Liver (tissue), 9 donors: ENCODE results near the gene CAPN3. TPM values are rescaled to one million over a fixed set of nuclear protein-coding genes. Genes with fewer than 3 reads are reported as not detected.

Experiments used
- DNase-seq: peaks from one replicate; pipeline ENCODE4 v3.0.0-alpha.2; 2017; ENCODE audit warnings: low spot score
- H3K27ac ChIP-seq, 2 donors: one replicate each; pipeline ENCODE4 v1.7.0; 2013; ENCODE audit warnings: inconsistent platforms in 2 of 2, low read length in 2 of 2, control low read depth in 1 of 2, low read depth in 1 of 2, mild to moderate bottlenecking in 1 of 2
- H3K27me3 ChIP-seq, 4 donors: one replicate each; pipeline versions ENCODE4 v1.6.1 to v1.7.0; 2013; ENCODE audit warnings: low read length in 3 of 4, inconsistent platforms in 1 of 4, mild to moderate bottlenecking in 1 of 4, moderate library complexity in 1 of 4; ENCODE audit not compliant: control insufficient read depth in 4 of 4, insufficient read depth in 4 of 4
- H3K36me3 ChIP-seq, 4 donors: one replicate each; pipeline versions ENCODE4 v1.6.1 to v1.7.0; 2013; ENCODE audit warnings: low read length in 3 of 4, mild to moderate bottlenecking in 3 of 4, low read depth in 1 of 4, moderate library complexity in 1 of 4; ENCODE audit not compliant: control insufficient read depth in 4 of 4, insufficient read depth in 3 of 4
- H3K4me1 ChIP-seq, 4 donors: one replicate each; pipeline versions ENCODE4 v1.6.1 to v1.7.0; 2013; ENCODE audit warnings: low read length in 3 of 4, mild to moderate bottlenecking in 3 of 4, moderate library complexity in 1 of 4; ENCODE audit not compliant: control insufficient read depth in 4 of 4, insufficient read depth in 4 of 4
- H3K4me3 ChIP-seq, 3 donors: one replicate each; pipeline versions ENCODE4 v1.6.1 to v1.7.0; 2013; ENCODE audit warnings: low read length in 3 of 3, control low read depth in 1 of 3, low read depth in 1 of 3, mild to moderate bottlenecking in 1 of 3
- H3K9ac ChIP-seq, 2 donors: one replicate each; pipeline ENCODE4 v1.7.0; 2013; ENCODE audit warnings: low read length in 2 of 2, mild to moderate bottlenecking in 2 of 2, moderate library complexity in 2 of 2, control low read depth in 1 of 2, low read depth in 1 of 2
- H3K9me3 ChIP-seq, 4 donors: one replicate each; pipeline versions ENCODE4 v1.6.1 to v1.7.0; 2013; ENCODE audit warnings: low read length in 3 of 4; ENCODE audit not compliant: control insufficient read depth in 4 of 4
- ATF3 ChIP-seq: IDR thresholded peaks from 2 replicates; pipeline ENCODE4 v1.6.1; 2016; ENCODE audit warnings: antibody characterized with exemption
- EGR1 ChIP-seq, 2 donors: IDR thresholded peaks; 2 replicates each; pipeline ENCODE4 v1.6.1; 2016 to 2018; ENCODE audit warnings: antibody characterized with exemption in 2 of 2, low read depth in 2 of 2
- GABPA ChIP-seq, 2 donors: IDR thresholded peaks in 1 of 2; conservative IDR thresholded peaks in 1 of 2; 2 replicates each; pipeline ENCODE4 v1.6.1; 2016; ENCODE audit warnings: antibody characterized with exemption in 2 of 2, mild to moderate bottlenecking in 1 of 2, moderate library complexity in 1 of 2
- HNF4A ChIP-seq, 2 donors: conservative IDR thresholded peaks; 2 replicates each; pipeline ENCODE4 v1.6.1; 2016; ENCODE audit warnings: antibody characterized with exemption in 2 of 2, mild to moderate bottlenecking in 2 of 2
- HNF4G ChIP-seq: IDR thresholded peaks from 2 replicates; pipeline ENCODE4 v1.6.1; 2016; ENCODE audit warnings: antibody characterized with exemption
- JUND ChIP-seq, 2 donors: IDR thresholded peaks; 2 replicates each; pipeline ENCODE4 v1.6.1; 2016; ENCODE audit warnings: antibody characterized with exemption in 2 of 2
- MAX ChIP-seq: IDR thresholded peaks from 2 replicates; pipeline ENCODE4 v1.6.1; 2016; ENCODE audit warnings: antibody characterized with exemption
- NR2F2 ChIP-seq: IDR thresholded peaks from 2 replicates; pipeline ENCODE4 v1.6.1; 2016; ENCODE audit warnings: antibody characterized with exemption
- RAD21 ChIP-seq, 2 donors: IDR thresholded peaks; 2 replicates each; pipeline ENCODE4 v1.6.1; 2016; ENCODE audit warnings: antibody characterized with exemption in 2 of 2, mild to moderate bottlenecking in 2 of 2
- REST ChIP-seq: IDR thresholded peaks from 2 replicates; pipeline ENCODE4 v1.6.1; 2016; ENCODE audit warnings: antibody characterized with exemption, mild to moderate bottlenecking
- RXRA ChIP-seq, 2 donors: IDR thresholded peaks; 2 replicates each; pipeline ENCODE4 v1.6.1; 2017 to 2018; ENCODE audit warnings: antibody characterized with exemption in 2 of 2, mild to moderate bottlenecking in 1 of 2
- SP1 ChIP-seq: IDR thresholded peaks from 2 replicates; pipeline ENCODE4 v1.6.1; 2018; ENCODE audit warnings: antibody characterized with exemption, mild to moderate bottlenecking
- YY1 ChIP-seq: IDR thresholded peaks from 2 replicates; pipeline ENCODE4 v1.6.1; 2016; ENCODE audit warnings: antibody characterized with exemption, mild to moderate bottlenecking
- ZBTB33 ChIP-seq: IDR thresholded peaks from 2 replicates; pipeline ENCODE4 v1.6.1; 2016; ENCODE audit warnings: antibody characterized with exemption
- WGBS: extraction: QIAGEN DNeasy Blood & Tissue Kit; methylation state at CpG from one replicate; pipeline ENCODE4 v1.1.7; 2013; 5-methylcytosine and 5-hydroxymethylcytosine counted together
- polyA plus RNA-seq, 2 donors: library from polyadenylated mRNA; stranded (reverse) in 1 of 2; unstranded in 1 of 2; fragments of 200-250 nt in 1 of 2; fragments of >200 nt in 1 of 2; fragmentation: Nextera tagmentation in 1 of 2; extraction: Ambion mirVana in 1 of 2; gene quantifications; one replicate each; pipeline versions ENCODE4 v1.2.1 to v1.2.3, GENCODE V29; 2013 to 2015
- total RNA-seq, 2 donors: library from RNA; depleted of rRNA; stranded (reverse); fragments of >200 nt; gene quantifications; one replicate each; pipeline ENCODE4 v1.2.3, GENCODE V29; 2014
- donor health status: healthy.
- donor health status: healthy.
- donor health status: healthy.
- donor health status: healthy.
- donor health status: healthy.

CAPN3 gene
- total and polyA plus RNA-seq, 4 donors, result 2.0 to 6.1 (median 4.2) TPM

- Histone ChIP-seq H3K27ac (no peak overlapping the region), H3K9me3 (no peaks in the 10 kb centered on the region), H3K36me3 (peaks cover 0 to 47% (median 44%) of the 10 kb centered on the region in 4 donors), H3K9ac (no peak overlapping the region), H3K4me1 (no peaks in the 10 kb centered on the region), H3K4me3 (no peak overlapping the region), H3K27me3 (no peaks in the 10 kb centered on the region)
- DNase-seq, result no peak
- TF ChIP-seq RXRA (IDR thresholded peaks at IDR 0.05), result no peak
- 85% methylated on average over 2 of the region's 2 CpGs for WGBS
These were observed 4.5 kb upstream of the CAPN3 start for GRCh38 chr15:42354824-42355223.

- no peak overlapping the region for H3K9ac ChIP-seq
- H3K4me3 ChIP-seq, result no peak overlapping the region
- H3K27me3 ChIP-seq, result no peaks in the 10 kb centered on the region
- no peaks in the 10 kb centered on the region for H3K4me1 ChIP-seq
- peaks cover 0 to 48% (median 44%) of the 10 kb centered on the region in 4 donors for H3K36me3 ChIP-seq
- TF ChIP-seq REST (no peak), ATF3 (no peak), NR2F2 (no peak), HNF4A (conservative IDR thresholded peaks at IDR 0.05) (no peak), HNF4G (no peak), GABPA (IDR thresholded peaks at IDR 0.05 in 1 of 2, conservative IDR thresholded peaks at IDR 0.05 in 1 of 2) (no peak), RAD21 (IDR thresholded peaks at IDR 0.05) (no peak), MAX (no peak), YY1 (no peak), ZBTB33 (no peak), SP1 (no peak), JUND (IDR thresholded peaks at IDR 0.05) (no peak), EGR1 (IDR thresholded peaks at IDR 0.05; ENCODE audit: low read depth in 2 of 2) (no peak)
- no peak overlapping the region for H3K27ac ChIP-seq
- DNase-seq, result no peak
- H3K9me3 ChIP-seq, result no peaks in the 10 kb centered on the region
- WGBS, result 92% methylated on average over 6 of the region's 6 CpGs
These were observed 4.0 kb upstream of the CAPN3 start for GRCh38 chr15:42355291-42355690.
